ENCODE measurements around the gene ATP2A3. TPM values are rescaled to one million over a fixed set of nuclear protein-coding genes. Genes with fewer than 3 reads are reported as not detected.

Gene ATP2A3
- total RNA-seq, 1 donor = 2.3 TPM

DNA sequence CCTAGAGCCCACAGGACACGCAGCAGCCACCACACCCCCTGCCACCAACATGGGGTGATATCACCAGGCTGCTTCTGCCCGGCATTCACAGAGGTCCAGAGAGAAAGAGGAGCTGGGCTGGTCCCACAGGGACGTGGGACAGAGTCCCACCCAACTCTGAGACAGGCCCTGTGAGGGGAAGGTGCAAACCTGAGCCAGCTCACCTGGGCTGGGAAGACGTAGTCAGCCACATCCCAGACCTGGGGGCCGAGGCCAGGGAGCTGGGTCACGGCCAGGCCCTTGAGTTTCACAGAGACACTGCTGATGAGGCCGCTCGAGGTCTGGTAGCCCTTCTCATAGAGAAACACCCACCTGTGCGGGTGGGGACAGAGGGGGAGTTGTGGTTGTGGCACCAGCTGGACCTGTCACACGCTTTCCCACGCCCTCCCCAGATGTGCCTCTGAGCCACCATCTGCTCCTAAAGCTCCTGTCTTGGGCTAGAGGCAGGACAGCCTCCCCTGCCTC is 59.2 kb downstream of the ATP2A3 start:
- H3K4me3 ChIP-seq (ENCODE audit: low read depth, low read length) = no peak overlapping the region
- TF ChIP-seq, protein P1, sequence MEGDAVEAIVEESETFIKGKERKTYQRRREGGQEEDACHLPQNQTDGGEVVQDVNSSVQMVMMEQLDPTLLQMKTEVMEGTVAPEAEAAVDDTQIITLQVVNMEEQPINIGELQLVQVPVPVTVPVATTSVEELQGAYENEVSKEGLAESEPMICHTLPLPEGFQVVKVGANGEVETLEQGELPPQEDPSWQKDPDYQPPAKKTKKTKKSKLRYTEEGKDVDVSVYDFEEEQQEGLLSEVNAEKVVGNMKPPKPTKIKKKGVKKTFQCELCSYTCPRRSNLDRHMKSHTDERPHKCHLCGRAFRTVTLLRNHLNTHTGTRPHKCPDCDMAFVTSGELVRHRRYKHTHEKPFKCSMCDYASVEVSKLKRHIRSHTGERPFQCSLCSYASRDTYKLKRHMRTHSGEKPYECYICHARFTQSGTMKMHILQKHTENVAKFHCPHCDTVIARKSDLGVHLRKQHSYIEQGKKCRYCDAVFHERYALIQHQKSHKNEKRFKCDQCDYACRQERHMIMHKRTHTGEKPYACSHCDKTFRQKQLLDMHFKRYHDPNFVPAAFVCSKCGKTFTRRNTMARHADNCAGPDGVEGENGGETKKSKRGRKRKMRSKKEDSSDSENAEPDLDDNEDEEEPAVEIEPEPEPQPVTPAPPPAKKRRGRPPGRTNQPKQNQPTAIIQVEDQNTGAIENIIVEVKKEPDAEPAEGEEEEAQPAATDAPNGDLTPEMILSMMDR (IDR thresholded peaks at IDR 0.05; ENCODE audit: insufficient read depth, low read length) = no peak
- DNase-seq (ENCODE audit: low read depth) = no peak

DNA sequence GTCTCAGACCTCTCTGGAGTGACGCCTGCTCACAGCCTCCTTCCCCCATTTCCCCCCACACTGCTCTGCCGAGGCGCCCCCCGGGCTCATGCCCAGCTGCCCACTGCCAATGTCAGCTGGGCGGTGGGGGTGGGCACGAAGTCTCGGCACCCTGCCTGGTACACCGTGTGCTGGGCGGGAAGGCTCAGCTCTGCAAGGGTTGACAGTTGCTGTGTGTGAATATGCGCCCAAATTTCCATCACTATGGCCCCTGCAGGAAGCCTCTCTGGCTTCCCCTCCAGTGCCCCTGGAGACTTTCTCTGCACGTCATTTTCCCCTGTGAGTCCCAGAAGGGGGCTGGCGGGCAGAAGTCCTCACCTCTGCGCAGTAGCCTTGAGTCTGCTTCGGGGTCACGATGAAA is 59.7 kb downstream of the ATP2A3 start:
- TF ChIP-seq, protein P1 (IDR thresholded peaks at IDR 0.05; ENCODE audit: insufficient read depth, low read length) = no peak
- H3K4me3 ChIP-seq (ENCODE audit: low read depth, low read length) = no peak overlapping the region
- DNase-seq (ENCODE audit: low read depth) = no peak

DNA sequence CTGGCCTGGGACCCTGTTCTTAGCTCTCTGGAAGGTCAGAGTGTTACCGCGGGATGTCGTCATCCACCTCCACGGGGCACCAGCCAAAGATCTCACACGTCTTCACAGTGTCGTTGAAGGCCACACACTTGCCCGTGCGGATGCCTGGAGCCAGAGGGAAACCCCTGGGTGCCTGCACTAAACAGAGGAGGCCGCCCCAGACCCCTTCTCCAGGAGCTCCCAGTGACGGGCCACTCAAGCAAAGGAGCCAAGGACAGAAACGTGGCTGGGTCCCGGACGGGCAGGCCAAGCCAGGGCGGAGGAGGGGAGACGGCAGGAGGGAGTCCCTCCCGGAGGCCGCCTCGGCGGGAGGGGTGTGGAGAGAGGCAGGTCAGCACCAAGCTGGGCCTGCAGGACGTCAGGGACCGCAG is 60.4 kb downstream of the ATP2A3 start:
- no peak for DNase-seq (ENCODE audit: low read depth)
- TF ChIP-seq, protein P1 (IDR thresholded peaks at IDR 0.05; ENCODE audit: insufficient read depth, low read length) = no peak
- no peak overlapping the region for H3K4me3 ChIP-seq (ENCODE audit: low read depth, low read length)

DNA sequence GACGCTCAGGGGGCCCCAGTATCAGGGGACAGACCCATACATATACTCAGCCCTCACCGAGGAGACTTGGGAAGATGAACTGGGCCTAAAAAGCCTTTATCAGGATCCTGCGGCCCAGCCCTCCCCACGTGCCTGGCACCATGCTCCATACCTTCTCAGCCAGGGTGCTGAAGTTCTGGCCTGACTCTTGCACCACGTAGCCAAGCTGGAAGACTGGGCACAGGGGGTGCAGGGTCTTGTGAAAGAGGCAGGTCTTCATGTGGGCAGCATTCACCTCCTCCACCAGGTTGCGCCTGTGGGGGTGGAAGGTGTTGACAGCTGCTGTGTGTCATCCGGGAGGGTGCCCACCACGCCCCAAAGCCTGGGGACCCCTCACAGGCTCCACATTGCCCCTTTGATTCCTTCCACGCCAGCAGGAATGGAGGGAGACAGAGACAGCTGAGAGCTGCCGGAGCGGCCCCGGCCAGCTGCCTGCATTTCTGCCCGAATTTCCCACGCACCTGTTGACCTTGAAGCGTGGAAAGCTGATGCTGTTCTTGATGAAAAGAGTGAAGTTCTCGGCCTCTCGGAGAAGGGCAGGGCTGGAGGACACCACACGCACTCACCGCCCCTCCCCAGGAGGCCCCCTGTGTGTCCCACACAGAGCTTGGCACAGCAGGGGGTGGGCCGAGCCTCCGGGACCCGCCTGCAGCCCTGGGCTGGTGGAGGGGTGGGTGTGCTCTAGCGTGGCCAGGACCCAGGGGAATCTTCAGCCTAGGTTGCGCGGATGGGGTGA is 61.0 kb downstream of the ATP2A3 start:
- TF ChIP-seq, protein P1 (IDR thresholded peaks at IDR 0.05; ENCODE audit: insufficient read depth, low read length) = no peak
- DNase-seq (ENCODE audit: low read depth) = no peak
- H3K4me3 ChIP-seq (ENCODE audit: low read depth, low read length) = no peak overlapping the region

DNA sequence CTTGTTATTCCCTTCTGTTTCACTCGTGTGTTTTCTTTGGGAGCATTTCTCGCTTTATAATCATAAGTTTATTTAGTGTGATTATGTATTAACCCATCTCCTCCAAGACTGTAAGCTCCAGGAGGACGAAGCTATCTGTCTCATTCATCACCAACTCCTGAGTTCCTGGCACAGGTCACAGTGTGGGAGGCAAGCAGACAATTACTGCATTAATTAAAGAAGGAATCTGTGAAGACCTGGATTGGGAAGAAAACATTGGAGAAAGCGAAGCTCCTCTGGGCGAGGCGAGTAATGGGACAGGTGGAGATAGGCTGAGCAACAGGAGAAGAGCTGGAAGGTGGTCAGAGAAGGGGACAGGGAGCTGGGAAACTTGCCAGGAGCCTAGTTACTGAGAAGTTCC is 63.6 kb downstream of the ATP2A3 start:
- no peak overlapping the region for H3K4me3 ChIP-seq (ENCODE audit: low read depth, low read length)
- DNase-seq (ENCODE audit: low read depth) = no peak
- TF ChIP-seq, protein P1 (IDR thresholded peaks at IDR 0.05; ENCODE audit: insufficient read depth, low read length) = no peak

DNA sequence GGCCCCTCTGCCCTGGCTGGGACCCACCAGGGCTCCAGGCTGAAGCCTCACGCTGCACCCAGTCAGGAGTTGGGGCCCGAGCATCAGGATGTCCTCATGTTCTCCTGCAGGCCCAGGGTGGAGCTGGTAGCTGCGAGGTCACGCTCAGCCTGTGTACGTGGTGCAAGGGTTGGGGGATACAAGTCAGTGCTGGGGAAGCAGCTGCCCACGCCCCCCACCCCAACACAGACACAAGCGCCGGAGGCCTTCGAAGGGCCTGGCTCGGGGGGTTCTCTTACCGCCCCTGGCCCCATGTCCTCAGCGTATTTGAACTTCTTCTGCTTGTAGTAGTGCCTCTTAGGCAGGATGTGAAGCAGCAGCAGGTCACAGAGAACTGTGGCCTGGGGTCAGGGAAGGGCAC is 66.5 kb downstream of the ATP2A3 start:
- DNase-seq (ENCODE audit: low read depth) = no peak
- no peak overlapping the region for H3K4me3 ChIP-seq (ENCODE audit: low read depth, low read length)
- TF ChIP-seq, protein P1 (IDR thresholded peaks at IDR 0.05; ENCODE audit: insufficient read depth, low read length) = no peak

DNA sequence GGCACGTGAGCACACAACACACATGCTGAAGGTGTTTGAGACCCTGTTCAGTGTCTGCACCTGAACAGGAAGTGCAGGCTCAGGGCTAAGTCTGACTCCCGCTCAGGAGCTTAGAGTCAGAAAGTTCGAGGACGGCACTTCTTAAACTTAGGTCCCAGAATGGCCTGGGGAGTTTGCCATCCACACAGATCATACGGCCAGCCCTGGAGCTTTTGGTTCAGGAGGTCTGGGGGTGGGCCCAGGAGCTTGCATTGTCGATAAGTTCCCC is 67.3 kb downstream of the ATP2A3 start:
- DNase-seq (ENCODE audit: low read depth) = no peak

More for the DNA sequence above, 67.3 kb downstream of the ATP2A3 start:
- H3K4me3 ChIP-seq (ENCODE audit: low read depth, low read length) = no peak overlapping the region
- TF ChIP-seq, protein P1 (IDR thresholded peaks at IDR 0.05; ENCODE audit: insufficient read depth, low read length) = no peak

Measured in fibroblast of the aortic adventitia (primary cell).